GM19455 (cell line): ENCODE measurements around the gene PRSS27.
"Not testable (repeated sequence)": the region's sequence is repeated elsewhere in the genome, so short reads cannot be mapped to it uniquely, and the experiment has no call there.

Source experiments
- ATAC-seq: cut with Tn5 transposase; IDR thresholded peaks from one replicate; pipeline ENCODE4 v1.9.1; 2021; ENCODE audit not compliant: unreplicated experiment

Gene PRSS27

DNA sequence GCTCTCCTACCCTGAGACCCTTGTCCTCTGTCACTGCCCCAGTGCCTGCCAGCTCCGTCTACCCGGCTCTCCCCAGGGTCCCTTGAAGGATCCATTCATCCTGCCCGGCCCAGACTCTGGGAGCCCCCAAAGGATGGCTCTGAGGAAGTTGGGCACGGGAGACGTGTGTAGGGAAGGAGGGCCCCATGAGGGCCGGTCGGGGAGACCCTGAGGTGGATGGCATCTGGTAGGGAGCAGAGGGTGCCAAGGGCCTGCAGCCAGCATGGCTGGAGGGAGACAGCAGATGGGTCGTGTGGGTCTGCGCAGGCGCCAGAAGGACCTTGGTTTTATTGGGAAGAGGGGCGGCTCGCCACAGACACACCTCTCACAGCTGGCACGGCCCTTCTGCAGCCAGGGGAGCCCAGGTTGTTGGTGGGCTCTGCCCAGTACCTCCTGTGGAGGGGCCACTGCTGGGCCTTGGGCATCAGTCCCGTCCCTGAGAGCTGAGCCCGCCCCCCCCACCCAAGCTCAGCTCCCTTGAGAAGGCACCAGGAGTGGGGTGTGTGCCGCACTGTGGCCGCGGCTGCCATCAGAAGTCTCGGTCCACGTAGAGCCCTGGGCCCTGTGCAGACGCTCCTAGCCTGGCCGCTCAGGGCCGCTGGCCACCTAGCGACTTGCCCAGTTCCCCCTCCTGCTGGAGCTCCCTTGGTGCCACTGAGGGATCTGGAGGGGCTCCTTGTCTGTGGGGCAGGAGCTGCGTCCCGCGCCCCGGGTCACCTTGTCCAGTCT lies 21.7 kb downstream of the PRSS27 start:
- ATAC-seq: no peak

DNA sequence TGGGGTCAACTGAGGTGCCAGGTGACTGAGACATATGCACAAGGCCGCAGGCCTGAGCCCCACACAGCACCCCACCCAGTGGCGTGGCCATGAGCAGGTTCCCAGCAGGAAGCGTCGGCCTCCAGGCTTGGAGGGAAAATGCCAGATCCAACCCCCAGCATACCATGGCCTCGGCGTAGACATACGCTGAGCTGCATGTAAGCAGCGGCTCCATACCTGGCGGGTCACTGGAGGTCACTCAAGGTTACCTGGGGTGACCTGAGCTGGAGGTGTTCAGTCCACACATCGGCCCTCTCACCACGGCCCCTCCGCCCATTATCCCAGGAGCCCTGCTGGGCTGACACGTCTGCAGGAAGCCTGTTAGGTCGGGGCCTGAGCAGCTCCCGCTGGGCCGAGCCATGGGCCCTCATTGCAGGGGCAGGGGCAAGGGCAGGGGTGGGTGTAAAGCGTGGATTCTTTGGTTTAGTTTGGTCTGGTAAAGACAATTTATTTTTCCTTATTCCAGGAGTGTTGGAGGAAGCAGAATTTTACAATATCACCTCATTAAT lies 22.5 kb downstream of the PRSS27 start:
- ATAC-seq: no peak

DNA sequence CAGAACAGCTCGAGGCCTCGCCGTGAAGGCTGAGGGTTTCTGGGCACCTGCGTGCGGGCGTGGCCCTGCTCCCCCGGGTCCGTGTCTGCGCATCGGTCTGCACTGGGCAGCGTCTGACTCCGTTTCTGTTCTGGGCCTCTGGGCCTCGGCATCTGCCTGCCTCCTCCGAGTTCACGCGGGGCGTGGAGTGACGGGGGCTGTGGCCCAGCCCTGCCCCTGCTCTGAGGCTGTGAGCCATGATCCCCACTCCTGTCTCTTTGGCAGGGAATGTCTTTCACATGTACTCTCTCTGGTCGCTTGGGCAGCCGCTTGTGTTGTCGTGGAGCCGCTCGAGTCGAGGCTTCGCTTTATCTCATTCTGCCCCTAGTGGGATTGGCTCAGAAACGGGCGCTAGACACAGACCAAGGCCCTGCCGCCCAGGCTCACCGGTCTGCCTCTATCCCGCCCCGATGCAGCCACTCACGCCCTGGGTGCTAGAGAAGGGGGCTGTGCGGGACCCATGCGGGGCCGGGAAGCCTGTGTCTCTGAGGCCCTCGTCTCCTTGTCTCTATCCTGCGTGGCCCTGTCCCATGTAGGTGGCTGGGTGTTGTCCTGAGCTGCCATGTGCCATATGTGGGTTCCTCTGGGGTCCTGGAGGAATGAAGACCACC lies 23.3 kb downstream of the PRSS27 start:
- not testable (repeated sequence) for ATAC-seq

- no peak for ATAC-seq
These were observed 26.9 kb downstream of the PRSS27 start for GRCh38 chr16:2692948-2693651.

DNA sequence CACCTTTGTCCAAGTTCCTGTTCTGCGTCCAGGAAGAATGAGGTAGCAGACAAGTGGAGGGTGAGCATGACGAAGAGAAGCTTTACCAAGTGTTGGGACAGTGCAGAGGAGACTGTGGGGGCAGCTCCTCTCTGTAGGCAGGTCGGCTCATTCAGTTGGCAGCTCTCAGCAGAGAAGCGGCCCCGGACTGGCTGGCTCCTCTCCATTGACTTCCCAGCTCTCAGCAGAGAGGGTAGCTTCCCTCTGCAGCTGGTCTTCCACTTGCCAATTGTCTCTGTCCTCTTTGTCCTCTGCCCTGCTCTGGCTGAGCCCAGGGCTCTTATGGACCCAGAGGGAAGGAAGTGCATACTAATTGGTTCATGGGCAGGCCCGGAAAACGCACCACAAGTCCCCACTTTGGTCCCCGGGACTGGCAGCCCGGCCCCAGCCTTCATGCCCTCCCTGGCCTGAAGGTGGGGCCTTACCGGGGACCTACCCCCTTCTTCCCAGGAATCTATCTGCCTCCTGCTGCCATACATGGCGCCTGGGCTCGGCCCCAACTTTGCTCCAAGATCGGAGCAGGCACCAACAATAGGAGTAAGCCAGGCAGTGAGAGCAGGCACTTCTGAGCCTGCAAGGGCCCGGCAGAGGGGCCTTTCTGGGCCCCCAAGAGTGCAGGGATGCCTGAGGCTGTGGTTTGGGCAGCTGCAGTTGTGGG lies 27.6 kb downstream of the PRSS27 start:
- ATAC-seq: no peak

DNA sequence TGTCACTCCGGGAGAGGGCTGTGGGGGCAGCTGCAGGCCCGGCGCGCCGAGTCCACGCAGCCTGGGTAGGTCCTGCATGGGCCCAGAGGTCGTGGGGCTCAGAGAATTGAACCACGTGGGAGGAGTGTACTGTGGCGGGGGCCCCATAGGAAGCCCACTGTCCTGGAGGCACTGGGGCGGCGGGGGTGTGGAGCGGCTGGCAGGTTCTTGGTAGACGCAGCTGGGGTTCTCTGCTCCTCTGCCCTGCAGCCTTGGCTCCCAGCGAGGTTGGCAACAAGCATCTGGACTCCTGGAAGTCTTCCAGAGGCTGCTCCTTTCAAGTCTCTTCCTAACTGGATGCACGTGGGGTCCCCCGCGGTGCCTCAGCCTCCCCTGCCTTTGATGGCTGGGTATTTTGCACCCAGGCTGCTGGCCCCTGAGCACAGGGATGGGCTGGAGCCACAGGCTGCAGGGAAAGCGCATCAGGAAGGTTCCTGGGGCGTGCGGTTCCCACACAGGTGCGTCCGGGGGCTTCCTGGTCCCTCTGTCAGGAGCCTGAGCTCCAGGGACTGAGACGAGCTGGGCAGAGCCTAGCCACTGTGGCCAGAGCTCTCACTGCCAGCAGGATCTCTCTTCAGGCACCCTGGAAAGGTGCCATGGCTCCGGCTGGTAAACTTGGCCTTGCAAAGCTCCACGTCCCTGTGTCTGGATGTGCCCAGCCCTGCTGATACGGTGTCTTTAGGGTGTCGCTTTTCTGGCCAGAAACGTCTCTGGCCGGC lies 28.4 kb downstream of the PRSS27 start:
- no peak for ATAC-seq

DNA sequence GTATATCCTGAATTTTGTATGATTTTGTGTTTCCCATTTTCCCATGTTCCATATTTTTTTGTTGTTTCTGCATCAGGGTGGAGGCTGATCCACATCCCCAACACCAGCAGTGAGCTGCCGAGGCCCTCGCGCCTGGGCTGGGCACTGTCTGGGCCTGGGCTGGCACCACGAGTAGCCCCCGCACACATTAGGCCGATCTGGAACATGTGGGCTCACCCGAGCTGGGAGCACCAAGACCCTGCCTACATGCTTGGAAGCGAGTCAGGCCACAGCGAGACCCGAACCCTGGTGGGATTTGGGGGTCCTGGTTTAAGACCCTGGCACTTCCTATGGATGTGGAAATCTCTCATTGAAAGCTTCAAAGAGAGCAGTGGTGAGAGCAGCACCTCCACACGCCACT lies 29.2 kb downstream of the PRSS27 start:
- ATAC-seq: no peak

- no peak for ATAC-seq
These were observed 29.8 kb downstream of the PRSS27 start for GRCh38 chr16:2689968-2690801.

DNA sequence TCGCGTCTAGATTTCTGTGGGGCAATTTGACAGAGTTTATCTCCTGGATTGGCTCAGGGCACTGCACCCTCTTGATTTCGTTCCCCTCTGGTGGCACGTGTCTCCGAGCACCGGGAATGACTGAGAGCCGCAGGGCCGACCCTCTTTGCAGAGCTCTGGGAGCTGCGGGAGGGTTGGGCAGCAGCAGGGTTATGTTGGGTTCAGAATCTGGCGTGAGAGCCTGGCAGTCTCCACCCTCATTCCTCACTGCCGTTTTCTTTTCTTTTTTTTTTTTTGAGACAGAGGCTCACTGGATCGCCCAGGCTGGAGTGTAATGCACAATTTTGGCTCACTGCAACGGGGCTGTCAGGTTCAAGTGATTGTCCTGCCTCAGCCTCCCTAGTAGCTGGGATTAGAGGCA lies 30.6 kb downstream of the PRSS27 start:
- ATAC-seq: not testable (repeated sequence)

- ATAC-seq: no peak
These were observed 32.3 kb downstream of the PRSS27 start for GRCh38 chr16:2687531-2688308.

GRCh38 chr16:2686912-2687507 lies 33.0 kb downstream of the PRSS27 start:
- ATAC-seq: no peak

DNA sequence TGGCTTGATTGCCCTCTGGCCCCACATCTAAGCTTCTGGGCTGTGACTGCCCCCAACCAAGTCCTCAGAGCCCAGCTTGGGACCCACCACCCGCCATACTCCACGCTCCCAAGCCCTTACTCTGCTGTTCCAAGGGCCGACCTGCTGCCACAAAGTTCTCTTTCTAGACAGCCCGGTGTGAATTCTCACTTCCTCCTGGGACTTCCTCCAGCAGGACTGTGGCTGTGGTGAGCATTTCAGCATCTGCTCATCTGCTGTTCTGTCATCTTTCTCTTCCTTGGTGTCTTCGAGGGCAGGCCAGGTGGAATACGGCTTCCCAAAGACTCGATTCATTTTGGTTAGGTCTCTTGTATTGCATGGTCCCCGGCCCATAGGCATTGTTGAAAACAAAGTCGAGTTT lies 33.9 kb downstream of the PRSS27 start:
- not testable (repeated sequence) for ATAC-seq

DNA sequence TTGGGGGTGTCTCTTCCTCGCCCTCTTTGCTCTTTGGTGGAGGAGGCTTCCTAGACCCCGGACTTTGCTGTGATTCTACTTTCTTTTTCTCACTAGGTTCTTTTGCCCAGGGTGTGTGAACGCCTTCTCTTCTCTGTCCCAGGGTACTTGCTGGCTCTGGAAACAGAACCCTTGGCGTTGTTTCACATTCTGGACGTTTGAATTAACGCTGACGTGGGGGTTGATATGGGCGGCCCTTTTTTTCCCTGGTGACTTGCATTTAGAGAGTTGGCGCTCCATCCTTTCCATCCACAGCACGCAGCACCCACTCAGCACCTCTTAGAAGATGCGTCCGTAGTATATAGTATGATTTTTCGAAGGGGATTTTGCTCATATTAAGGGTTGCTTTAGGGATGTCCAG lies 37.0 kb downstream of the PRSS27 start:
- ATAC-seq: not testable (repeated sequence)

- peak; percentile 56 for ATAC-seq
These were observed 37.6 kb downstream of the PRSS27 start, which contains the start of gene KCTD5 for GRCh38 chr16:2682209-2683021. KCTD5 (plus strand) TSS chr16:2682523; CDS start chr16:2682549, 26 bp downstream.

- not testable (repeated sequence) for ATAC-seq
These were observed 39.7 kb downstream of the PRSS27 start for GRCh38 chr16:2680360-2680759.

GRCh38 chr16:2679902-2680301 lies 40.1 kb downstream of the PRSS27 start:
- not testable (repeated sequence) for ATAC-seq
